ENCODE measurements around the gene MRPS30. TPM values are rescaled to one million over a fixed set of nuclear protein-coding genes. Genes with fewer than 3 reads are reported as not detected.
"Not testable (repeated sequence)": the region's sequence is repeated elsewhere in the genome, so short reads cannot be mapped to it uniquely, and the experiment has no call there.

Gene MRPS30
- total and polyA plus RNA-seq, 2 experiments from 2014 or later, result 86.1 to 156 TPM

DNA sequence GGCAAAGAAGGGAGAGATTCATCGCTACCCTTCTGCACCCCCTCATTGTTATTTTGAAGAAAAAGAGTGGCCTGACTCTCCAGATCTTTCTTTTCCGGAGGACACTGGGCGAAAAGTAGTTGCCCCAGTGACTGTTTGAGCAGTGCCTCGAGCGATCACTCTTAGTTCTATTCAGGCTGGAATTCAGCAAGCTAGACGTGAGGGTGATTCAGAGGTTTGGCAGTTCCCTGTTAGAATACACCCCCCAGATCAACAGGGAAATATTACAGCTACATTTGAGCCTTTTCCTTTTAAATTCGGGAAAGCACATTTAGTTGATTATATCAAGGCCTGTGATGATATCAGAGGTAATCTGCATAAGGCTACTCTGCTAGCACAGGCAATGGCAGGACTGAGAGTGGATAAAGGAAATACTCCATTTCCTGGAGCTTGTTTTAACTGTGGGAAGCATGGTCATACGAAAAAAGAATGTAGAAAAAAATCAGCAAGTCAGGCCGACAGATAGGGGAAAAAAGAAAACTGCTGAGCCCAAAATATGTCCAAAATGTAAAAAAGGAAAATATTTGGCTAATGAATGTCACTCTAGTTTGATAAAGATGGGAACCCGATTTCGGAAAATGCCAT is 19.3 kb upstream of the MRPS30 start:
- H3K4me1 ChIP-seq (ENCODE audit: insufficient read depth); H3K79me2 ChIP-seq (replicated peaks; ENCODE audit: insufficient read depth); H3K4me3 ChIP-seq; H2AFZ ChIP-seq; H4K20me1 ChIP-seq (replicated peaks; ENCODE audit: insufficient read depth); ATAC-seq; H3K27ac ChIP-seq (ENCODE audit: low read depth); H3K27me3 Mint-ChIP-seq (ENCODE audit: insufficient read depth, low read depth, poor library complexity); H3K4me3 Mint-ChIP-seq; H3F3A ChIP-seq (replicated peaks; ENCODE audit: low read depth); DNase-seq (ENCODE audit: low spot score); H3K27ac Mint-ChIP-seq; H3K4me1 Mint-ChIP-seq; H3K27me3 ChIP-seq (ENCODE audit: insufficient read depth); H3K4me2 ChIP-seq; H3K9me2 ChIP-seq (ENCODE audit: insufficient read depth): not testable (repeated sequence)
- peaks cover 15% of the 10 kb centered on the region for H3K36me3 ChIP-seq (ENCODE audit: insufficient read depth)
- peaks cover 87% of the 10 kb centered on the region for H3K9me3 Mint-ChIP-seq
- H3K36me3 Mint-ChIP-seq (ENCODE audit: low read depth), result peaks cover 76% of the 10 kb centered on the region

DNA sequence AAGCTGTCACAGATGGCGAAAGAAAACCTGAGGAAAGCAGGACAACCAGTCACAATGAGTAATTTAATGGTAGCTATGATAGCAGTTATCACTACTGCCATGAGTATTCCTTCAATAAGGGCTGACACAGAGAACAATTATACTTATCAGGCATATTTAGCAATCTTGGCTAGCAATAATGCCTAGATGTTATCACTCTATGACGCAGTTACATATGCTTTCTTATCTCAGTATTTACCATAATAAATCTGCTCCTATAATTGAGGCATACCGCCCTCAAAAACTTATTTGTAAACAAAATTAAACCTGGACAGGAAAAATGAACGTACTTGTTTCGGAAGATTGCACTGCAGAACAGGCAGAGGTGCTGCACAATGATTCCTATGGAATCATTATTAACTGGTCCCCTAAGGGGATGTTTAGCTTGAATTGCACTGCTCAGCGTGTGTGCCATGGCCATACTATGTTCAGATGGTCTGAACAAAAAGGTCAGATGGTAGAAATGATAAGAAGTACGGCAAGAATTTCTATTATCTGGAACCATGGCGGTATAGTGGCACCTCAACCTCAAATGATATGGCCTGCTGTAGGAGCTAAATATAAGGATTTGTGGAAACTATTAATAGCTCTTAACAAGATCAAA is 16.6 kb upstream of the MRPS30 start:
- Mint-ChIP-seq H3K36me3 (ENCODE audit: low read depth) (peaks cover 73% of the 10 kb centered on the region), H3K9me3 (peaks cover 83% of the 10 kb centered on the region)
- not testable (repeated sequence) for H3K4me3 Mint-ChIP-seq; H3F3A ChIP-seq (replicated peaks; ENCODE audit: low read depth); H3K4me1 Mint-ChIP-seq; H3K27me3 Mint-ChIP-seq (ENCODE audit: insufficient read depth, low read depth, poor library complexity); H3K4me3 ChIP-seq; H3K9me2 ChIP-seq (ENCODE audit: insufficient read depth); H2AFZ ChIP-seq; H4K20me1 ChIP-seq (replicated peaks; ENCODE audit: insufficient read depth); H3K27me3 ChIP-seq (ENCODE audit: insufficient read depth); H3K4me2 ChIP-seq; ATAC-seq; DNase-seq (ENCODE audit: low spot score); H3K79me2 ChIP-seq (replicated peaks; ENCODE audit: insufficient read depth); H3K4me1 ChIP-seq (ENCODE audit: insufficient read depth); H3K27ac Mint-ChIP-seq; H3K27ac ChIP-seq (ENCODE audit: low read depth)
- H3K36me3 ChIP-seq (ENCODE audit: insufficient read depth), result peaks cover 18% of the 10 kb centered on the region

DNA sequence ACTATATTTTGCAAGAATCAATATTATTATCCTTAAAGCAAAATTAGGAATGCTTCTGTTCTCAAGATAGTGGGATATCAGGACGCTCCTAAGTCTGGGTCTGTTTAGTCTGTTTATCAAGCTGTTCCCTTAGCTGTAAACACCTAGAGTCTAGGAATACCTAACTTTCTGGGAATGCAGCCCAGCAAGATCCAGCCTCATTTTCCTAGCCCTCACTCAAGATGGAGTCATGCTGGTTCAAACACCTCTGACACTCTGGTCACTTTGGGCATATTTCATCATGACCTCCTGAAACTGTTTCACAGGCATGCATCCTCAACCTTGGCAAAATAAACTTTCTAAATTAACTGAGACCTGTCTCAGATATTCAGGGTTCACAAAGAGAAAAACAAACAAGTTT is 14.4 kb upstream of the MRPS30 start:
- H3K9me3 Mint-ChIP-seq, result peaks cover 76% of the 10 kb centered on the region
- peaks cover 73% of the 10 kb centered on the region for H3K36me3 Mint-ChIP-seq (ENCODE audit: low read depth)
- H3K79me2 ChIP-seq (replicated peaks; ENCODE audit: insufficient read depth), result no peaks in the 10 kb centered on the region
- ATAC-seq, result no peak
- H3K4me3 Mint-ChIP-seq, result no peak overlapping the region
- no peak overlapping the region for H3K4me2 ChIP-seq
- H3K27me3 Mint-ChIP-seq (ENCODE audit: insufficient read depth, low read depth, poor library complexity), result no peaks in the 10 kb centered on the region
- H3K4me1 Mint-ChIP-seq, result peaks cover 2% of the 10 kb centered on the region; the same call in 1 of the 3 replicates
- H3K27ac ChIP-seq (ENCODE audit: low read depth), result no peak overlapping the region
- H3K27ac Mint-ChIP-seq, result no peak overlapping the region
- H2AFZ ChIP-seq, result no peak overlapping the region
- no peaks in the 10 kb centered on the region for H3F3A ChIP-seq (replicated peaks; ENCODE audit: low read depth)
- no peaks in the 10 kb centered on the region for H4K20me1 ChIP-seq (replicated peaks; ENCODE audit: insufficient read depth)
- peaks cover 4% of the 10 kb centered on the region; the same call in 1 of the 2 replicates for H3K9me2 ChIP-seq (ENCODE audit: insufficient read depth)
- H3K4me1 ChIP-seq (ENCODE audit: insufficient read depth), result no peaks in the 10 kb centered on the region
- H3K36me3 ChIP-seq (ENCODE audit: insufficient read depth), result peaks cover 10% of the 10 kb centered on the region
- no peak for DNase-seq (ENCODE audit: low spot score)
- no peaks in the 10 kb centered on the region for H3K27me3 ChIP-seq (ENCODE audit: insufficient read depth)
- no peak overlapping the region for H3K4me3 ChIP-seq
- TF ChIP-seq, protein P1, sequence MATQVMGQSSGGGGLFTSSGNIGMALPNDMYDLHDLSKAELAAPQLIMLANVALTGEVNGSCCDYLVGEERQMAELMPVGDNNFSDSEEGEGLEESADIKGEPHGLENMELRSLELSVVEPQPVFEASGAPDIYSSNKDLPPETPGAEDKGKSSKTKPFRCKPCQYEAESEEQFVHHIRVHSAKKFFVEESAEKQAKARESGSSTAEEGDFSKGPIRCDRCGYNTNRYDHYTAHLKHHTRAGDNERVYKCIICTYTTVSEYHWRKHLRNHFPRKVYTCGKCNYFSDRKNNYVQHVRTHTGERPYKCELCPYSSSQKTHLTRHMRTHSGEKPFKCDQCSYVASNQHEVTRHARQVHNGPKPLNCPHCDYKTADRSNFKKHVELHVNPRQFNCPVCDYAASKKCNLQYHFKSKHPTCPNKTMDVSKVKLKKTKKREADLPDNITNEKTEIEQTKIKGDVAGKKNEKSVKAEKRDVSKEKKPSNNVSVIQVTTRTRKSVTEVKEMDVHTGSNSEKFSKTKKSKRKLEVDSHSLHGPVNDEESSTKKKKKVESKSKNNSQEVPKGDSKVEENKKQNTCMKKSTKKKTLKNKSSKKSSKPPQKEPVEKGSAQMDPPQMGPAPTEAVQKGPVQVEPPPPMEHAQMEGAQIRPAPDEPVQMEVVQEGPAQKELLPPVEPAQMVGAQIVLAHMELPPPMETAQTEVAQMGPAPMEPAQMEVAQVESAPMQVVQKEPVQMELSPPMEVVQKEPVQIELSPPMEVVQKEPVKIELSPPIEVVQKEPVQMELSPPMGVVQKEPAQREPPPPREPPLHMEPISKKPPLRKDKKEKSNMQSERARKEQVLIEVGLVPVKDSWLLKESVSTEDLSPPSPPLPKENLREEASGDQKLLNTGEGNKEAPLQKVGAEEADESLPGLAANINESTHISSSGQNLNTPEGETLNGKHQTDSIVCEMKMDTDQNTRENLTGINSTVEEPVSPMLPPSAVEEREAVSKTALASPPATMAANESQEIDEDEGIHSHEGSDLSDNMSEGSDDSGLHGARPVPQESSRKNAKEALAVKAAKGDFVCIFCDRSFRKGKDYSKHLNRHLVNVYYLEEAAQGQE (IDR thresholded peaks at IDR 0.05; ENCODE audit: unreplicated experiment), result no peak
- TF ChIP-seq, protein P2, sequence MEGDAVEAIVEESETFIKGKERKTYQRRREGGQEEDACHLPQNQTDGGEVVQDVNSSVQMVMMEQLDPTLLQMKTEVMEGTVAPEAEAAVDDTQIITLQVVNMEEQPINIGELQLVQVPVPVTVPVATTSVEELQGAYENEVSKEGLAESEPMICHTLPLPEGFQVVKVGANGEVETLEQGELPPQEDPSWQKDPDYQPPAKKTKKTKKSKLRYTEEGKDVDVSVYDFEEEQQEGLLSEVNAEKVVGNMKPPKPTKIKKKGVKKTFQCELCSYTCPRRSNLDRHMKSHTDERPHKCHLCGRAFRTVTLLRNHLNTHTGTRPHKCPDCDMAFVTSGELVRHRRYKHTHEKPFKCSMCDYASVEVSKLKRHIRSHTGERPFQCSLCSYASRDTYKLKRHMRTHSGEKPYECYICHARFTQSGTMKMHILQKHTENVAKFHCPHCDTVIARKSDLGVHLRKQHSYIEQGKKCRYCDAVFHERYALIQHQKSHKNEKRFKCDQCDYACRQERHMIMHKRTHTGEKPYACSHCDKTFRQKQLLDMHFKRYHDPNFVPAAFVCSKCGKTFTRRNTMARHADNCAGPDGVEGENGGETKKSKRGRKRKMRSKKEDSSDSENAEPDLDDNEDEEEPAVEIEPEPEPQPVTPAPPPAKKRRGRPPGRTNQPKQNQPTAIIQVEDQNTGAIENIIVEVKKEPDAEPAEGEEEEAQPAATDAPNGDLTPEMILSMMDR (conservative IDR thresholded peaks at IDR 0.05; ENCODE audit: low read depth in 2 of 2), result no peak
- no peak for TF ChIP-seq NANOG (IDR thresholded peaks at IDR 0.05; ENCODE audit: borderline replicate concordance)
- TF ChIP-seq STAT1 (IDR thresholded peaks at IDR 0.05; ENCODE audit: unreplicated experiment), result no peak
- no peak for TF ChIP-seq EZH2 (IDR thresholded peaks at IDR 0.05; ENCODE audit: low read depth, unreplicated experiment)
- TF ChIP-seq ZNF114 (CRISPR knock-in tag; IDR thresholded peaks at IDR 0.05), result no peak
- no peak for TF ChIP-seq JUNB (IDR thresholded peaks at IDR 0.05; ENCODE audit: unreplicated experiment)
- no peak for TF ChIP-seq ZNF331 (CRISPR knock-in tag; IDR thresholded peaks at IDR 0.05; ENCODE audit: low read depth)
- no peak for TF ChIP-seq POLR2AphosphoS5 (IDR thresholded peaks at IDR 0.05; ENCODE audit: low read depth)
